Stimulated activated CD8-positive, alpha-beta memory T cell treated with anti-CD3 and anti-CD28 coated beads, Interleukin-7, amount 100 ng/mL, for 1 hour (primary cell): ENCODE measurements around the gene NEUROD1.
A peak's percentile ranks its signal among the peaks of the same experiment; 100 is the strongest.

Source experiments
- DNase-seq, 2 donors: peaks; one replicate each; pipeline ENCODE4 v3.0.0-alpha.2; 2020; ENCODE audit warnings: low read depth in 2 of 2

Gene NEUROD1

GRCh38 chr2:181680937-181681811 is 857 bp upstream of the NEUROD1 start:
- no peak for DNase-seq

- no peak for DNase-seq
These were observed 755 bp downstream of the NEUROD1 start for GRCh38 chr2:181679544-181679979.

- DNase-seq: no peak
These were observed 1.3 kb downstream of the NEUROD1 start for GRCh38 chr2:181678861-181679543.

- peak in 1 of 2 donors; percentile 19 for DNase-seq
These were observed 2.3 kb downstream of the NEUROD1 start for GRCh38 chr2:181677912-181678586.

- no peak for DNase-seq
These were observed 5.1 kb downstream of the NEUROD1 start for GRCh38 chr2:181675254-181675653.

- no peak for DNase-seq
These were observed 5.9 kb downstream of the NEUROD1 start for GRCh38 chr2:181674461-181674860.

GRCh38 chr2:181673173-181673572 is 7.1 kb downstream of the NEUROD1 start:
- DNase-seq: no peak

- no peak for DNase-seq
These were observed 7.9 kb downstream of the NEUROD1 start for GRCh38 chr2:181672255-181673008.

- DNase-seq: no peak
These were observed 9.7 kb downstream of the NEUROD1 start for GRCh38 chr2:181670632-181671031.

- no peak for DNase-seq
These were observed 13.1 kb downstream of the NEUROD1 start for GRCh38 chr2:181667234-181667633.

GRCh38 chr2:181662287-181662686 is 18.0 kb downstream of the NEUROD1 start:
- no peak for DNase-seq

- DNase-seq: no peak
These were observed 20.1 kb downstream of the NEUROD1 start for GRCh38 chr2:181660181-181660580.

GRCh38 chr2:181658444-181658843 is 21.9 kb downstream of the NEUROD1 start:
- DNase-seq: no peak

GRCh38 chr2:181657379-181657778 is 22.9 kb downstream of the NEUROD1 start:
- no peak for DNase-seq

GRCh38 chr2:181656450-181657291 is 23.6 kb downstream of the NEUROD1 start, which contains the start of gene CERKL:
TSS of gene CERKL (minus strand) at chr2:181657105. CDS start at chr2:181657006, 99 bp downstream.
- no peak for DNase-seq

GRCh38 chr2:181655519-181655918 is 24.8 kb downstream of the NEUROD1 start:
- no peak for DNase-seq

- no peak for DNase-seq
These were observed 30.8 kb downstream of the NEUROD1 start for GRCh38 chr2:181649436-181649979.

GRCh38 chr2:181648478-181649155 is 31.7 kb downstream of the NEUROD1 start:
- DNase-seq: no peak

- DNase-seq: no peak
These were observed 33.8 kb downstream of the NEUROD1 start for GRCh38 chr2:181646415-181646987.
